Cardiac septum (tissue), 1 donor: ENCODE data around the gene AIM2. TPM values are rescaled to one million over a fixed set of nuclear protein-coding genes. Genes with fewer than 3 reads are reported as not detected.
"Not testable (repeated sequence)": the region's sequence is repeated elsewhere in the genome, so short reads cannot be mapped to it uniquely, and the experiment has no call there.

Source experiments
- DNase-seq: peaks from one replicate; pipeline ENCODE4 v3.0.0-alpha.2; 2020; ENCODE audit warnings: low spot score
- intact Hi-C: fragments of 100-400 bp; cut with DNase I; formaldehyde crosslinking; loops from one replicate; pipeline ENCODE4 v1.14.0; 2022
- total RNA-seq: library from RNA; stranded (reverse); fragmentation: NEBNext Ultra II Directional; extraction: Animal tissue kit (Norgen Biotek cat#: 25700); gene quantifications from one replicate; pipeline ENCODE4 v1.2.1, GENCODE V29; 2021
- donor health status: DM: no; HTN: no; CAD: no.

Gene AIM2
- total RNA-seq, 1 donor from 2014 or later: 0.35 TPM

DNA sequence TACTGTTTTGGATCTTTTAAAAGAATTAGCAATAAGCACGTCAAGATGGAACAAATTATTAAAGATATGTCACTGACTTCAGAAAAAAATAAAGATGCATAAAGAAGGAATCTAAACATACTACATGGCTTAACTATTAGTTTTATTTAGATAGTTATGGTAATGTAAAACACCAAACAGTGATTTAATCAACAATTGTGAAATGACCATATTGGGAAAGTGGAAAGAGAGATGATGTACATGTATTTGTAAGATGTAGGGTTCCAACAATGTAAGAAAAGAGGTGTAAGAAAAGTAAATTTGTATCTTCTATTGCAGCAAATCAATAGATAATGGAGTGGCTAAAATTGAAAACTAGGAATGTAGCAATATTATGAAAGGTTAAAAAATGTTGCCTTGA is 6.4 kb upstream of the AIM2 start:
- no peak for DNase-seq

DNA sequence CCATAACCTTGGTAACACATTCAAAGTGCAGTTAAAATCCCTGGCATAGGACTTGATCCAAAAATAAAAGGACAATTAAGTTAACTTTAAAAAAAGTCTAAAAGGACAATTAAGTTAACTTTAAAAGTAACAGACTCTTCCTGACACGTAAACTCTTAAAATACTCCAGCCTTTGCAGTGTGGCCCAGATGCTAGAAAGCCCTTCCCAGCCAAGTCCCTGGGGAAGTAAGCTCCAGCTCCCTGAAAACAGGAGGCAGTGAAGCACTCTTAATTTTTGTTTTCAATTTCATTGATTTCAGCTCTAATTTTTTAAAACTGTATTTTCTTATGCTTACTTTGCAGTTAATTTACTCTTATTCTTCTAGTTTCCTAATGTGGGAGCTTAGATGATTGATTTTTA is 5.1 kb upstream of the AIM2 start:
- intact Hi-C loops: no loop called here
- no peak for DNase-seq

More for the DNA sequence above, 6.4 kb upstream of the AIM2 start:
- intact Hi-C loops: no loop called here

DNA sequence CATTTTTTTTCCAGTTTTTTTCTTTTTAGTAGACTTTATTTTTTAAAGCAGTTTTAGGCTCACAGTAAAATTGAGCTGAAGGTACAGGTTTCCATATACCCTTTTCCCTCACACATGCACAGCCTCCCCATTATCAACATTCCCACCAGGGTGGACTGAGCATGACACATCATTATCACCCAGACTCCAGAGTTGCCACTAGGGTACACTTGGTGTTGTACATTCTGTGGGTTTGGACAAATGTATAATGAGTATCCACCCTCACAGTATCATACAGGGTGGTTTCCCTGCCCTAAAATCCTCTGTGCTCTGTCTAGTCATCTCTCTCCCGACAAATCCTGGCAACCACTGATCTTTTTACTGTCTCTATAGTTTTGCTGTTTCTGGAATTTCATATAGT is 3.0 kb upstream of the AIM2 start:
- no peak for DNase-seq
- intact Hi-C loops: no loop called here

DNA sequence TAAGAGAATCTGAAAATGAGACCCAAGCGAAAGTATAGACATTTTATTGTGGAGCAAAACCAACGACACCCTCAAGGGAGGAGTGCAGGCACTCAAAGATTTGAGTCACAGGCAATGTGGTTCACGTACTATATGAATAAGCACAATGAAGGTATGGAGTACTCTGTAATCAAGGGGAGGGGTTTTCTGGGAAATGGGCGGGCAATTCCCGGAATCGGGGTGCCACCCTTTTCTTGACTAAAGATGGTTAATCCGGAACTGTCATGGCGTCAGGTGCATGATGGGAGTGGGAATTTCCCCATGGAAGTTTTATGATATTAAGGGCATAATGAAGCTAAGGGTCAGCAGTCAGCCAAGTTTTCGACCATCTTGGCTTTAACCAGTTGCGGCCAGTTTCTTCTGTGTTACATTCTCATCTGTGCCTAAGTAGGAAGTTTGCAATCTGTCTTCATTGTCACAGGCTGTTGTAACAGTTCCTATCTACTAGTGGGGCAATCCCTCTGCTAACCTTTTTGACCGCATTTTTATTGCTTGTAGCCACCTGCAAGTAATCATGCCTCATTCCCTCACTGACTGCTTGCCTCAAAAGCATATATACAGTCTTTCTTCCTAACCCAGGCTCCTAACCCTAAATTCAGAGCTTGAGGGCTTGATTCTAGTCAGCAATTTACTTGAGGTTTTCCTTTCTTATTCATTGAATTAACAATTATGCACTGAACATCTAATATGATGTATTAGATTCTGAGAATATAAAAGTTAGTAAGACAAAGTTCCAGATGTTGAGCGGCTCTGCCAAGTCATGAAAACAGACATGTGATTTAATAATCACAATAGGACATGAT is 775 bp upstream of the AIM2 start:
- peak; percentile 91 for DNase-seq

DNA sequence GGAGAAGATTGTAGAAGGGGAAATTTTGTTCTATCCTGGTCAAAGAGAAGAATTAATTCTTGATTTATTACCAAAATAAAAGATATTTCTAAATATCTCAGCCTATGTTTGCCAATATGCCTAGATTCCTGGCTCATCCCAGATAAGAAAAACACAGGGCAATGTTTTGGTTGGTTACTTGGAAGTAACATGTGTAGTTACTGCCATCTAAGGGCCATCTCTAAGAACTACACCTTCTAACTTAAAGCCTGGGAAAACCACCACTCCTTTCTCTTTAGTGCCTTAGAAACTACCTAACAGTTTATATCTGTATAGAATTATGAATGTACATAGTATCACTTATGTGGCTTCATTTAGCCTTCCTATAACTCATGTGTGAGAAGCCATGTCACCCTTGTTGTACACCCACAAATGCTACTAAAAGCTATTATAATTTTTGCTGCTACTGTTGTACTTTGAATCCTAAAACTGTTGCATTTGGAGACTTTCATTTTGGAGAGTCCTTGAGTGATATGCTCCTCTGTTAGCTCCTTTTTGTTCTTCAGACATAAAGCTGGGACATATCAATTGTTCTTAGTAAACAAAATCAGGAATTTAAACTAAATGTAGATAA is 4.5 kb downstream of the AIM2 start:
- DNase-seq: no peak
- intact Hi-C loops: loop anchor here (5.0 kb wide), 3 partner anchors 55 to 865 kb away; no protein-coding TSS in a partner anchor

More for the DNA sequence above, 775 bp upstream of the AIM2 start:
- intact Hi-C loops: no loop called here

DNA sequence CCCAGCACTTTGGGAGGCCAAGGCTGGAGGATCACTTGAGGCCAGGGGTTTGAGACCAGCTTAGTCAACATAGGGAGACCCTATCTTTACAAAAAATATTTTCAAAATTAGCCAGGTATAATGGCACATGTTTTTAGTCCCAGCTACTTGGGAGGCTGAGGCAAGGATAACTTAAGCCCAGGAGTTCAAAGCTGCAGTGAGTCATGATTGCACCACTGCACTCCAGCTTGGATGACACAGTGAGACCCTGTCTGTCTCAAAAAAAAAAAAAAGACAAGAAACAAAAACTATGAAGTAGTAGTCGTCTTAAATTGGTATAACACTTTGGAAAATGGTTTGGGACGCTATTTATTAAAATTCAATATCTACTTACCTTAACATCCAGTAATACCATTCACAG is 7.7 kb downstream of the AIM2 start:
- intact Hi-C loops: no loop called here
- no peak for DNase-seq

DNA sequence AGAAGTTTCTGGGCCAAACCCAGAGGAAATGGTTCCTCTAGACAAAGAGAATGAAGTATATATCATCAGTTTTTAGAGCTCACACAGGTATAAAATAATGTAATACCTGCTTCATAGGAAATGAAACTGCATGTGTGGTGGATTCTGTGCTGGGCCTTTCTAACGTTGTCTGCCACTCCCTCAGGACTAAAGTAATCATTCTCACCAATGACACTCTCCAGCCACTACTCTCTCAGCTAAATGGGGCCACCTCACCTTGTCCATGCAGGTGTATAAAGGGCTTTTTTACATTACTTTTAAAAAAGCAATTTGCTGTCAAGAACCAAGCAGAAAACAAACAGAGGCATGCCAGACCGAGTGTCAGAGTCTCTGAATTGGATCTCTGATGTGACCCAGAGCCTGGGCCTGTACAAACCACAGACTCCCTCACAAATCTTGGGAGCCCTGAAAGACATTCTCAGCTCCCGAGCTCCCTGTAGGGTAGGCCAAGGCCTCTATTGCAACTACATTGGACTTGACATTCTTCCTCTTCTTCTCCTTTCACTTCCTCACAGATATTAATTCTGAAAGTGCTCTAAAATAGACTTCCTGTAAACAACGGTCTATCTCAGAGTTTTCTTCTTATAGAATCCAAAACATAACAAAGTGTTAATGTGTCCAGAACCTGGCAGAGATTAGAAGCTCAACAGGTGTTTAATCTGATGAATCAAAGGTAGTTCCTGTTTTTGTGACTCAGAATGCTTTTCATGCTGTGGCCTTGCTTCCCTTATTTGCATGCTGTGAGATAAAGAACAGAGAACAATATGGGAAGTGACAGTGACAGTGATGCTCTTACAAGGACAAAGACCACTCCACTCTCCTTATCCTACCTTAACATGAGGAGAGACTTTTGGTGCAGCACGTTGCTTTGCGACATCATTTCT is 8.6 kb downstream of the AIM2 start:
- no peak for DNase-seq
- intact Hi-C loops: no loop called here

DNA sequence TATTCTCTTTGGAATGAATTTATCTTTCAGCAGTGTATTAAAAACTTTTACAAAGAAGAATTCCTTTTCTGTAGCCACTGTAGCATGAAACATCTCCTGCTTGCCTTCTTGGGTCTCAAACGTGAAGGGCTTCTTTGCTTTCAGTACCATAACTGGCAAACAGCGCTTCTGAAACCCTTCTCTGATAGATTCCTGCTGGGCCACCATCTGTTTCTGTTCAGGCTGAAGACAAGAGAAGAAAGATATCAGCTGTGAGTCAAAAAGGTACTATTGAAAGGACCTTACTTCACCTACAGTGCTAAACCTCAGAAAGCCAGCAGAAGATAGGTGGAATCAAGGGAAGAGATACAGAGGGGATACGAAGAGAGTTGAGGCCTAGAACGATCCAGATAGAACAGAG is 10.5 kb downstream of the AIM2 start:
- no peak for DNase-seq
- intact Hi-C loops: no loop called here

DNA sequence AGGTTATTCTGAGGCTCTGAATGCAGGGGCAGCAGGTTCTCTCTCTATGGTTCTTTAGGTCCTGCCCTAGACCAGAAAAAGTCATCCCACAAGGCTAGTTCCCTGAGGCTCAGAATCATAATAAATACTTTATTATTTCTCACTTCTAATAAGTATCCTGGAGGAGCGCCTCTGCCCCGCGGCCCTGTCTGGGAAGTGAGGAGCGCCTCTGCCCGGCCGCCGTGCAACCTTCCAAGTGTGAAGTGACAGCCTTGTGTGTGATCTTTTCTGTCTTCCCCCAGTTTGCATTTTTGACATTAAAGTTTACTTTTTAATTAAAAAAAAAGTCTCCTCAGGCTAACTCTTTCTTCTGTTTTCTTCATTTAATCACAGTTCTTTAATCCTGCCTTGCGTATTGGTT is 11.5 kb downstream of the AIM2 start:
- no peak for DNase-seq
- intact Hi-C loops: no loop called here

DNA sequence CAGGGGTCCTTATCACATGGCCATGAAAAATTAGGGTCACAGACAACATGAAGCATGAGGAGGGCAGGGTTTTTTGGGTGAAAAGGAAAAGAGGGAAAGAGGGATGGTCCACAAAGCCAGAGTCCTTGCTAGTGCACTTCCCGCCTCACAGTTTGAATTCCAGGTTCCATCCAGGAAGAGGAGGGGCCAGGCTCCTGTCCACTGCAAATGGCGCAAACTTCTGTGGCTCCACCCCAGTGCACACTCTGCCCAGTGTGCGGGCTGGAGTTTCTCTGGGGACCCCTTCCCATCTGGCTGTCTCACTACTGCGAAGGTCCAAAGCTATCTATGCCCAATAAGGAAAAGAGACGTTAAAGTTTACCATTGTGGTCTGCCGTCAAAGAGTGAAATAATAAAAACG is 17.8 kb downstream of the AIM2 start:
- DNase-seq: no peak
- intact Hi-C loops: no loop called here

DNA sequence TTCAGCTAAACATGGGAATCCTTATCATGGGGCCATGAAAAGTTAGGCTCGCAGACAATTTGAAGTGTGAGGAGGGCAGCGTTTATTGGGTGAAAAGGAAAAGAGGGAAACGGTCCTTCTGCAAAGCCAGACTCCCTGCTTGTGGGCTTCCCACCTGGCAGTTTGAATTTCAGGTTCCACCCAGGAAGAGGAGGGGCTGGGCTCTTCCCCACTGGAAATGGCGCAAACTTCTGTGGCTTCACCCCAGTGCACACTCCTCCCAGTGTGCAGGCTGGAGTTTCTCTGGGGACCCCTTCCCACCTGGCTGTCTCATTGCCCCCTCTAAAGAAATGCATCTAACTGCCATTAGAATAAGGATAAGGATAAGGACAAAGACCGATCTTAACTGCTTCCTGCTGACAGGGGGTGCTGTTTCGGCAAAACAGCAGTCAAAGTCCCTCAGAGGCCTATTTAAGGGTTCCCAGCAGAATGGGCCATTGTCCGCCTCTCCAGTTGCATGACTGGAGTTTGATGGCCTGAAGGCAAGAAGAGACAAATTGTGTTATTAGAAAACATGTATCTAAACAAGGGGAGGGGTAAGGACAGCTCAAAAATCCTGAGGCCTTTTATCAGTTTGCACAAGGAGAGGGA is 20.4 kb downstream of the AIM2 start:
- no peak for DNase-seq
- intact Hi-C loops: no loop called here

DNA sequence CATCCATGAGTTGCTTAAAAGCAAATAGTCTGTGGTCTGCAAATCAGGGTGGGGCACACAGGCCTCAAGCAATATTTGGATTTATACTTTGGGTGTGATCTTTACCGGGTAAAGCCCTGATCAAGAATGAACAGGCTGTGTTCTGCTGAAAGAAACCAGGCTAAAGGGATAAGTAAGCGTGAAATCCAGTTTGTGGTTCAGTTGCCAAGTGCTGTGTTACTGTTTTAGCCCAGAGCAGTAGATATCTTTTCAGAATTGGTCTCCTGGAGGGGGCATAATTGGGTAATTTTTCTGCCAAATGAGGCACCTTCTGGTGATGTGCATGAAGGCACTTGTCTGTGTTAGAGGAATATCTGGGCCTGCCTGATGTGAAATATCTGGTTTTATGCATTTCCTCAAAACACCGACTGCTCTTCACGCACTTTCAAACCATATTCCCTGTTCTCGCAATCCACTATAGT is 21.4 kb downstream of the AIM2 start:
- intact Hi-C loops: no loop called here
- no peak for DNase-seq

DNA sequence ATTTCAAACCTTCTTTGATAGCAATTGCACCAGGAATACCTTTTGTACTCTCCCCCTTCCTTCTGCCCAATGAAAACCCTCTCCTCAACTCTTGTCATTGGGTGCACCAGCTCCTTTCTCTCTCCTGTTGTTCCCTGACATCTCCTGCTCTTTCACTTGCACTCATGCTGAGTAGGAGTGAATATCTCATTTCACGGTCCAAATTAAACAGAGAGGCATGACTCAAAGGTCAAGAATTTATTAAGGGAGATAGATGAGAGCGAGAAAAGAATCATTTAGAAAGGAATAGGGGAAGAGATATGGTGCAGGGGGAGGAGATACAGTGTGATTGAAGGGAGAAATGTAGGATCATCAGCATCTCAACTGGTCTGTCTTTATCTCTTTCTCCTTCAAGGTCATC is 22.1 kb downstream of the AIM2 start:
- intact Hi-C loops: loop anchor here (5.0 kb wide), 1 partner anchor 47 kb away; the partner anchor contains the start of gene IFI16
- no peak for DNase-seq

DNA sequence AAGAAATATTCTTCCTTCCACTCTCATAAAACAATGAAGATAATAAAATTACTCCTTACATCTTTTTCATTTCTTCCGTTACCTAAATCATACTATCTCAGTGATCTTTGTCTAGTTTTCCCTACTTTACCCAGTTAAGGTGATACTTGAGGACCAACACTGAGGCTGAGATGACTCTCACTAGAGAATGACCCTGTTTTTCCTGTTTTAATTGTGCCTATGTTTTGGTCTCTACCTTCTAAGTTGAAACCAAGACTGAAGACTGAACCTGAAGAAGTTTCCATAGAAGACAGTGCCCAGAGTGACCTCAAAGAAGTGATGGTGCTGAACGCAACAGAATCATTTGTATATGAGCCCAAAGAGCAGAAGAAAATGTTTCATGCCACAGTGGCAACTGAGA is 25.1 kb downstream of the AIM2 start:
- intact Hi-C loops: loop anchor here (5.0 kb wide), 1 partner anchor 44 kb away; the partner anchor contains the start of gene IFI16
- no peak for DNase-seq

DNA sequence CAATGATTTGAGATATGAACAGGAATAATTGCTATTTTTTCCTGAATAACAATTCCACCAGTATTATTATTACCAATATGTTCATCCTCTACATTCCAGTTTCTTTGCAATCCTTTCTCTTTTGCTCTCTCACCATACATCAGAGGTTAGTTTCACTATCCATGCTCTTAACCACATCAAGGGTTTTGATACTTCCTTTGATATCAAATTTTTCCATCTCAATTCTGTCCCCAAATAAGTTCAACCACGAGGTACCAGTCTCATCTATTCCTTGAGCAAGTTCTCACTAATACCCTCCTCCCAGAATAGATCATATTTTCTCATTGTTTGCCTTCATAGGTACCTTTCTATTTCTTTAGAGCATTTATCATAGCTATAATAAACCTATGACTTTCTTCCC is 30.1 kb downstream of the AIM2 start:
- intact Hi-C loops, DNase-seq: not testable (repeated sequence)

DNA sequence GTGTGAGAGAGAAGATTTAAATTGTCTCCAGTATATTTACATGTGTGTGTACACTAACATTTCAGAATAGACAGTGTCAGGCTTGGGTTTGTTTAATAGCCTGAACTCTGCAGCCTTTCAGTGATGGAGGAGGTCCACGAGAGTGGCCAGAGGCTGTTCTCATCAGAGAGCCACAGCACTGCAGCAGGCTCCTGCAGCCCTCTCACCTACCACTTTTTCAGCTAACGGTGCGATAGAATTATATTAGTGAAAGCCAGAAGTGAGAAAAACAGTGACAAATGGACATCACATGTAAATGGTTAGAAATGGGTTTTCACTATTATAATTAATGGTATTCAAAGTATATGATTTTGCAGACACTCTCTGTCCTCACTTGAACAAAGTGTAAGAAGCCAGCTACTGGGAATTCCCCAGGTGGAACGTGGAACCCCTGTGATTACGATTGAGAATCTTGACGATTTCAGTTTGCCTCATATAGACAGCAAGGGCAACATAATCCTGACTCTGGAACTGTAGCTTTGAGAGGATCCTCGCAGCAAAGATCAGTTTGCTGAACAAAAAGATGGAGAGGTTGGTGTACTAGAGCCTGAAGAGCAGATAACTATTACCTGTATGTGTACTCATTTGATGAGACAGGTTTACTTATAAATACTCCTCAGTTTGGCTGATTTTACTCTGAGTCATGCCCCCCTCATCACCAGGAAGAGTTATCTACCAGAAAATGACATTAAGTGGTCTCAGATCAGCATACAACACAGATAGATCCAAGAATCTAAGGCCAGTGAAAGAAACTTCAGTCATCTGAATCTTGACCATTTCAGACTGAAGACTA is 35.5 kb downstream of the AIM2 start:
- DNase-seq: no peak
- intact Hi-C loops: no loop called here

DNA sequence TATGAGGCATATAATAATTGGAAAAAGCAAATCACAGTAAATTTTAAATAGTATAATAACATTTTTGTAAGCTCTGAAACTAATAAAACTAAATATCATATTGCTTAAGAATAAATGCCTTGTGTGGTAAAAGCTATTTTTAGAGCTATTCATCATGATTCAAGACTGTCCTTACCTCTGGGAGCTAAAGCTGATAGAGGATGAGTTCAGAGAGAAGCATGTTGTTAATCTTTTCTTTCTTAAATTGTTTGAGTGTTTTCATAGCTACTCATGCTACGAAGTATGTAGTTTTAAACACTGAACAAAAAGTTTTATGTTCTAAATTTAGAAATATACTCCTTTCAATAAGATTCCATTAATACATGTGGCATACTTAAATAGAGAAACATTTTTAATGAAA is 36.4 kb downstream of the AIM2 start:
- DNase-seq: no peak
- intact Hi-C loops: no loop called here

DNA sequence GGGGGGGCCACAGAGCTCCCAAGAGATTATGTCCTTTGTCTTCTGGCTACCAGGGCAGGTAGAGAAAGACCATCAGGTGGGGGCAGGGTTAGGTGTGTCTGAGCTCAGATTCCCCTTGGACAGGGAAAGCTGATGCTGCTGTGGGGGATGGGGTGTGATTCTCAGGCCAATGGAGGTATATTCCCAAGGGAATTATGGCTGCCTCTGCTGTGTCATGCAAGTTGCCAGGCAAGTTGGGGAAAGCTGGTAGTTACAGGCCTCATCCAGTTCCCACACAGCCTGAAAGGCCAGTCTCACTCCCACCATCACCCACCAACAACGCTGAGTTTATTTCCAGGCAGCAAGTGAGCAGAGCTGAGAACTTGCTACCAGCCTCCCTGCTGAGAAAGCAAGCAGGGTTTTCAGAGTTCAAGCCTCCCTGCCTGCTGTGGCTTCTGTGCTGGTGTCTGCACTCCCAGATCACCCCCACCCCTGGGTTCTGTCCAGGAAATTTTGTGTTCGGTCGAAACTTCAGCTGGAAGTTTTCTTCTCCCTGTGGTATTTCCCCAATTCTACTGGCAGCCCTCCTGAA is 45.6 kb downstream of the AIM2 start:
- no peak for DNase-seq
- intact Hi-C loops: no loop called here
